Vagina (tissue), 2 donors: Measurements from ENCODE around the gene DTX4.

Experiments
- CTCF ChIP-seq, 3 experiments: fragments of 450-650 bp in 2 of 3; fragments of 200-600 bp in 1 of 3; sonication (generic) in 1 of 3; IDR thresholded peaks; one replicate each; pipeline ENCODE4 v1.5.1; 2017 to 2019; ENCODE audit warnings: antibody characterized with exemption in 3 of 3, mild to moderate bottlenecking in 2 of 3, moderate library complexity in 2 of 3
- POLR2A ChIP-seq, 2 donors: fragments of 450-650 bp; IDR thresholded peaks; one replicate each; pipeline ENCODE4 v1.6.1; 2017; ENCODE audit warnings: antibody characterized with exemption in 2 of 2, mild to moderate bottlenecking in 2 of 2, moderate library complexity in 2 of 2

- TF ChIP-seq CTCF (IDR thresholded peaks at IDR 0.05) (peak; percentile 85 to 93 (median 91)), POLR2A (IDR thresholded peaks at IDR 0.05) (no peak)
Measured at GRCh38 chr11:59135648-59136461, 36.1 kb upstream of the DTX4 start.
